GM12801 (cell line): ENCODE measurements around the gene UBE2E3.

Experiments
- TF ChIP-seq, protein P1 (sequence below): IDR thresholded peaks from one replicate; pipeline ENCODE4 v1.5.1; 2011; ENCODE audit warnings: control low read depth; ENCODE audit not compliant: insufficient read length; ENCODE audit errors: extremely low read depth

The UBE2E3 gene

DNA sequence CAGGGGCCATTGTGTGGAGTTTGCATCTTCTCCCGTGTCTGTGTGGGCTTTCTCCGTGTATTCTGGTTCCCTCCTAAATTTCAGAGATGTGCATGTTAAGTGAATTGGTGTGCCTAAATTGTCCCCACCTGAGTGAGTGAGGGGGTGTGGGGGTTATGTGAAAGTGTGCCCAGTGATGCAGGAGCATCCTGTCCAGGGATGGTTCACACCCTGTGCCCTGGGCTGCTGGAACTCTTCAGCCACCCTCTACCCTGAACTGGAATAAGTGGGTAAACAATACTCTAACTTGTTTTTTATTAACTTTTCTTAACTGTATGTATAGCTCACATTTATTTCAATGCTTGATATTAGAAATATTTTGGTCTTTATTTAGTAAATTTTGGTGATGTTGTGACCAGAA lies 56.0 kb downstream of the UBE2E3 start:
- TF ChIP-seq, protein P1, sequence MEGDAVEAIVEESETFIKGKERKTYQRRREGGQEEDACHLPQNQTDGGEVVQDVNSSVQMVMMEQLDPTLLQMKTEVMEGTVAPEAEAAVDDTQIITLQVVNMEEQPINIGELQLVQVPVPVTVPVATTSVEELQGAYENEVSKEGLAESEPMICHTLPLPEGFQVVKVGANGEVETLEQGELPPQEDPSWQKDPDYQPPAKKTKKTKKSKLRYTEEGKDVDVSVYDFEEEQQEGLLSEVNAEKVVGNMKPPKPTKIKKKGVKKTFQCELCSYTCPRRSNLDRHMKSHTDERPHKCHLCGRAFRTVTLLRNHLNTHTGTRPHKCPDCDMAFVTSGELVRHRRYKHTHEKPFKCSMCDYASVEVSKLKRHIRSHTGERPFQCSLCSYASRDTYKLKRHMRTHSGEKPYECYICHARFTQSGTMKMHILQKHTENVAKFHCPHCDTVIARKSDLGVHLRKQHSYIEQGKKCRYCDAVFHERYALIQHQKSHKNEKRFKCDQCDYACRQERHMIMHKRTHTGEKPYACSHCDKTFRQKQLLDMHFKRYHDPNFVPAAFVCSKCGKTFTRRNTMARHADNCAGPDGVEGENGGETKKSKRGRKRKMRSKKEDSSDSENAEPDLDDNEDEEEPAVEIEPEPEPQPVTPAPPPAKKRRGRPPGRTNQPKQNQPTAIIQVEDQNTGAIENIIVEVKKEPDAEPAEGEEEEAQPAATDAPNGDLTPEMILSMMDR = no peak

DNA sequence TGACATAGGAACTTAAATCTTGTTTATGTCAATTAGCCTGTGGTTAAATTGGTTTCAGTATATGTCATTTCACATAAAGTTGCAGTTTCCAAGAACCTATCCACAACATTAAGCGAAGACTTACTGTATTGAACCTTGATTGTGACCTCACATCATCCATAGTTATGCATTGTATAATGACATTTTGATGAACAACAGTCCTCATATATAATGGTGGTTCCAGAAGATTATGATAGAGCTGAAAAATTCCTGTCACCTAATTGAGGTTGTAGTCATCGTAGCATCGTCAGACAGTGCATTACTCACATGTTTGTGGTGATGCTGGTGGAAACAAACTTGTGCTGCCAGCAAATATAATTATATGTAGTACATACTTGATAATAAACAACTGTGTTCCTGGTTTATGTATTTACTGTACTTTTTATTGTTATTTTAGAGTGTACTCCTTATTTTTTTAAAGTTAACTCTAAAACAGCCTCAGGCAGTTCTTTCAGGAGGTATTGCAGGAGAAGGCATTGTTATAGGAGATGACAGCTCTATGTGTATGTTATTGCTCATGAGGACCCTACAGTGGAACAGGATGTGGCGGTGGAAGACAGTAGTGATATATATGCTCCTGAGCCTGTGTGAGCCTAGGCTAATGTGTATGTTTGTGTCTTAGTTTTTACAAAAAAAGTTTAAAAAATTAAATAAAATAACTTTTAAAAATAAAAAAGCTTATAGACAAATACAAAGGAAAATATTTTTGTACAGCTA lies 56.6 kb downstream of the UBE2E3 start:
- TF ChIP-seq, protein P1 = no peak

DNA sequence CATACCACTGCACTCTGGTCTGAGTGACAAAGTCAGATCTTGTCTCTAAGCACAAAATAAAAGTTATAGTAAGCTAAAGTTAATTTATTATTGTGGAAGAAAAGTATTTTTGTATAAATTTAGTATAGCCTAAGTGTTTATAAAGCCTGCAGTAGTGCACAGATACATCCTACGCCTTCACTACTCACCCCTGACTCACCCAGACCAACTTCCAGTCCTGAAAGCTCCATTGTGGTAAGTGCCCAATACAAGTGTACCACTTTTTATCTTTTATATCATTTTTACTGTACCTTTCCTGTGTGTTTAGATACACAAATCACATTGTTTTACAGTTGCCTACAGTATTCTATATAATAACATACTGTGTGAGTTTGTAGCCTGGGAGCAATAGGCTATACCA lies 57.5 kb downstream of the UBE2E3 start:
- TF ChIP-seq, protein P1 = no peak

DNA sequence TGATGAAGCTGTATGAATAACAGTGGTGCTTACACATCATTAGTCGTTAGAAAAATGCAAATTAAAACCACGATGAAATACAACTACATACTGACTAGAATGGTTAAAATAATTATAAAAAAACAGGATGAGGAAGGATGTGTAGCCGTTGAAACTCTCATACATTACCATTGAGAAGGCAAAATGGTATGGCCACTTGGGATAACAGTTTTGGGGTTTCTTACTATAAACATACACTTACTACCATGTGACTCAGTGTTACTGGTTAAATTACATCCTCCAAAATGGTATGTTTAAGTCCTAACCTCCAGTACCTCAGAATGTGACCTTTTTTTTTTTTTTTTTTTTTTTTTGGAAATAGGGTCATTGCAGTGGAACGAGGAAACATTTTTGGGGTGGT lies 58.4 kb downstream of the UBE2E3 start:
- TF ChIP-seq, protein P1 = no peak

DNA sequence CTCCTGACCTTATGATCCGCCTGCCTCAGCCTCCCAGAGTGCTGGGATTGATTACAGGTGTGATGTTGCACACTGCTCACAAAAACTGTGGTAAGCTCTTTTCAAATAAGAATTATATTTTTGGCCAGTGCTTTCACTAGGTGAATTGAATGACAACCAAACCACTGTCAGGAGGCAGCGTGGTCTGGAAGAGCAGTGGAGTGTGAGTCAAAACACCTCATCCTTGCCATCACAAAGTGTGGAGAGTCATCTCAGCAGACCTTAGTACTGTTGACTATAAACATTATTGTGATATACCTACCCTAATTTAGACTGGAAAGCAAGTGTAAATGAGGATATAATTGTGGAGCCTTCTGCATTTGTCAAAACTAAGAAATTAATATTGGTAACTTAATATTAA lies 61.3 kb downstream of the UBE2E3 start:
- TF ChIP-seq, protein P1 = no peak

DNA sequence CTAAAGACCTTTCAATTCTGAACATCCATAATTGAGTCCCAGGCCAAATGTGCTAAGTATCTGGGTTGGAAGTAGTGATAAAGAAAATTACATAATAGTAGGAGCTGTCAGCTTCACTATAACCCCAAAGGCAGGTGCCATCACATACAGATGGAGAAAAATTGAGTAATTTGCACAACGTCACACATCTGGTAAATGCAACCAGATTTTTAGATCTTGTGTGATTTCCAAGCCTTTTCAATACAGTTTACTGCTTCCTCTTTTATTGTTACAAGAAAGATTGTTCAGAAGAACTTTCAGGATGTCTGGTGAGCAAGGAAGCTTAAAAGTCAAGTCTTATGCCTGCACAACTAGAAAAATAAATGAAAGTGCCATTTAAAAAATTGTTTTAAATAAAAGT lies 62.3 kb downstream of the UBE2E3 start:
- TF ChIP-seq, protein P1 = no peak

DNA sequence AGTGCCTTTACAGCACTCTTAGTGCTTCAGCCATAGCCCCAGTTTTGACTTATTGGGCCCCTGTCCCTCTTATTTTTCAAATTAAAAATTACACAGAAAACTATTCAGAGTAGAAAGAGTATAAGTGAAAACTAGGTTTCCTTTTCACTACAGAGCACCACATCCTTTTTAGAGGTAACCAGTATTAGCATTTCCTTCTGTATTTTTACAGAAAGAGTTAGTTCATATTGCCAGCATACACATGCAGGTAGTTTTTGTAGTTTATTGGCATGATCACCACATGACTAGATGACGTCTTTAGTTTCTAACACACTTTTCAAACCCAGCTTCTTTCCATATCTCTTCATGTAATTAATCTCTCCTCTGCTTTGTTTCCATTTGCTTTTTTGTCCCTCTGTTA lies 66.4 kb downstream of the UBE2E3 start:
- TF ChIP-seq, protein P1 = no peak

DNA sequence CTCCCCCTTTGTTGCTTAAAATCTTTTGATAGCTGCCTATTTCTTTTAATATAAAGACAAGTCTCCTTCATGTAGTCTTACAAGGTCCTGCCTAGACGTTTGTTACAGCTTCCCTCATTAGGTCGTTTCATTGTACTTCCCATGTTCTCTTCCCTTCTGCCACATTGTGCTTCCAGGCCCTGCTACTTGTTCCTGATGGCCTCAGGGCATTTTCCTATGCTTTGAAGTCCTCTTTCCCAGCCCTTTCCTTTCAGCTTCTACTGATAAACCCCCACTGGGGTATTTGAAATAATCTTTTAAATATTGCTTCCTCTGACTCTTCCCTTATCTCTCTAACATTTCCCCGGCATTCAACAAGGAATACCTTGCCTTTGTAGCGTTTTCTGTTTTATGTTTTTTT lies 67.4 kb downstream of the UBE2E3 start:
- TF ChIP-seq, protein P1 = no peak
